HG02970 (cell line): ENCODE measurements around the gene MYO3A.

Experiments used
- ATAC-seq: cut with Tn5 transposase; IDR thresholded peaks from one replicate; pipeline ENCODE4 v1.9.1; 2021; ENCODE audit warnings: mild to moderate bottlenecking, moderate library complexity, moderate number of reproducible peaks; ENCODE audit not compliant: unreplicated experiment, low FRiP score

The MYO3A gene

GRCh38 chr10:26251925-26252324 lies 317.9 kb downstream of the MYO3A start:
- ATAC-seq = no peak

- ATAC-seq = no peak
Measured at GRCh38 chr10:26254616-26255015, 320.6 kb downstream of the MYO3A start.

- ATAC-seq = no peak
Measured at GRCh38 chr10:26259341-26259740, 325.3 kb downstream of the MYO3A start.
